Skeletal muscle satellite cell (primary cell): ENCODE measurements around the gene ZCCHC14.
A peak's percentile ranks its signal among the peaks of the same experiment; 100 is the strongest.
"Not testable (repeated sequence)": the region's sequence is repeated elsewhere in the genome, so short reads cannot be mapped to it uniquely, and the experiment has no call there.

ENCODE experiments used
- H3K27me3 ChIP-seq: 2 replicates; pipeline ENCODE4 v1.7.0; 2013; ENCODE audit warnings: low read length; ENCODE audit not compliant: control insufficient read depth, insufficient read depth
- H3K36me3 ChIP-seq: 2 replicates; pipeline ENCODE4 v1.7.0; 2013; ENCODE audit warnings: mild to moderate bottlenecking, control low read depth, low read length; ENCODE audit not compliant: insufficient read depth
- H3K4me1 ChIP-seq: 2 replicates; pipeline ENCODE4 v1.7.0; 2013; ENCODE audit warnings: low read length; ENCODE audit not compliant: control insufficient read depth, insufficient read depth
- H3K4me2 ChIP-seq: 2 replicates; pipeline ENCODE4 v1.7.0; 2013; ENCODE audit warnings: mild to moderate bottlenecking, low read length
- H3K4me3 ChIP-seq: 2 replicates; pipeline ENCODE4 v1.7.0; 2013; ENCODE audit warnings: low read length
- H3K9ac ChIP-seq: 2 replicates; pipeline ENCODE4 v1.7.0; 2013; ENCODE audit warnings: mild to moderate bottlenecking, low read depth, low read length, moderate library complexity
- H3K9me3 ChIP-seq: replicated peaks from 2 replicates; pipeline ENCODE4 v1.7.0; 2013; ENCODE audit warnings: mild to moderate bottlenecking, control low read depth, low read length

Gene ZCCHC14

GRCh38 chr16:87492291-87492630, 563 bp downstream of the ZCCHC14 start:
- peak overlapping the region; percentile 52 for H3K4me2 ChIP-seq
- peak overlapping the region; percentile 74 for H3K4me3 ChIP-seq
- H3K9ac ChIP-seq = peak overlapping the region; percentile 78
- H3K4me1 ChIP-seq = peaks cover 39% of the 10 kb centered on the region
- no peaks in the 10 kb centered on the region for H3K9me3 ChIP-seq
- no peaks in the 10 kb centered on the region for H3K27me3 ChIP-seq
- no peaks in the 10 kb centered on the region for H3K36me3 ChIP-seq

- no peaks in the 10 kb centered on the region for H3K27me3 ChIP-seq
- no peaks in the 10 kb centered on the region for H3K36me3 ChIP-seq
- H3K4me1 ChIP-seq = peaks cover 39% of the 10 kb centered on the region
- peak overlapping the region; percentile 65 for H3K4me3 ChIP-seq
- H3K4me2 ChIP-seq = peak overlapping the region; percentile 83
- H3K9ac ChIP-seq = peak overlapping the region; percentile 54
- H3K9me3 ChIP-seq = no peaks in the 10 kb centered on the region
Observed at GRCh38 chr16:87491522-87492290, 1.1 kb downstream of the ZCCHC14 start.

- Histone ChIP-seq H3K4me2 (peak overlapping the region; percentile 83), H3K9ac (peak overlapping the region; percentile 54), H3K4me3 (peak overlapping the region; percentile 65), H3K4me1 (peaks cover 43% of the 10 kb centered on the region)
- not testable (repeated sequence) for H3K9me3 ChIP-seq, H3K36me3 ChIP-seq, H3K27me3 ChIP-seq
Observed at GRCh38 chr16:87490799-87491521, 1.9 kb downstream of the ZCCHC14 start.

GRCh38 chr16:87490096-87490798, 2.6 kb downstream of the ZCCHC14 start:
- H3K4me3 ChIP-seq = peak overlapping the region; percentile 65
- no peaks in the 10 kb centered on the region for H3K36me3 ChIP-seq
- H3K4me2 ChIP-seq = peak overlapping the region; percentile 83
- peak overlapping the region; percentile 47 for H3K9ac ChIP-seq
- no peaks in the 10 kb centered on the region for H3K9me3 ChIP-seq
- H3K4me1 ChIP-seq = peaks cover 50% of the 10 kb centered on the region
- no peaks in the 10 kb centered on the region for H3K27me3 ChIP-seq

GRCh38 chr16:87489434-87490045, 3.3 kb downstream of the ZCCHC14 start:
- Histone ChIP-seq H3K27me3 (no peaks in the 10 kb centered on the region), H3K4me1 (peaks cover 56% of the 10 kb centered on the region), H3K36me3 (no peaks in the 10 kb centered on the region), H3K9me3 (no peaks in the 10 kb centered on the region), H3K4me3 (peak overlapping the region; percentile 65), H3K4me2 (peak overlapping the region; percentile 83), H3K9ac (peak overlapping the region; percentile 47)

GRCh38 chr16:87488960-87489359, 3.9 kb downstream of the ZCCHC14 start:
- not testable (repeated sequence) for H3K36me3 ChIP-seq, H3K9me3 ChIP-seq, H3K27me3 ChIP-seq, H3K4me3 ChIP-seq, H3K9ac ChIP-seq
- Histone ChIP-seq H3K4me2 (peak overlapping the region; percentile 83), H3K4me1 (peaks cover 56% of the 10 kb centered on the region)

- Histone ChIP-seq H3K4me2 (peak overlapping the region; percentile 3), H3K36me3 (no peaks in the 10 kb centered on the region), H3K27me3 (no peaks in the 10 kb centered on the region), H3K4me1 (peaks cover 51% of the 10 kb centered on the region), H3K9me3 (no peaks in the 10 kb centered on the region), H3K4me3 (no peak overlapping the region), H3K9ac (no peak overlapping the region)
Observed at GRCh38 chr16:87487361-87487924, 5.4 kb downstream of the ZCCHC14 start.

- Histone ChIP-seq H3K9ac (no peak overlapping the region), H3K9me3 (no peaks in the 10 kb centered on the region)
Observed at GRCh38 chr16:87486713-87487247, 6.0 kb downstream of the ZCCHC14 start.

GRCh38 chr16:87486282-87486681, 6.5 kb downstream of the ZCCHC14 start:
- H3K4me2 ChIP-seq = no peak overlapping the region
- no peak overlapping the region for H3K9ac ChIP-seq
- H3K4me3 ChIP-seq = no peak overlapping the region
- no peaks in the 10 kb centered on the region for H3K27me3 ChIP-seq
- peaks cover 45% of the 10 kb centered on the region for H3K4me1 ChIP-seq
- H3K36me3 ChIP-seq = no peaks in the 10 kb centered on the region
- H3K9me3 ChIP-seq = no peaks in the 10 kb centered on the region

More at GRCh38 chr16:87486713-87487247, 6.0 kb downstream of the ZCCHC14 start:
- Histone ChIP-seq H3K27me3 (no peaks in the 10 kb centered on the region), H3K4me2 (peak overlapping the region; percentile 3), H3K36me3 (no peaks in the 10 kb centered on the region), H3K4me3 (no peak overlapping the region), H3K4me1 (peaks cover 50% of the 10 kb centered on the region)

- not testable (repeated sequence) for H3K27me3 ChIP-seq, H3K36me3 ChIP-seq, H3K9me3 ChIP-seq, H3K9ac ChIP-seq, H3K4me2 ChIP-seq, H3K4me3 ChIP-seq
- peaks cover 40% of the 10 kb centered on the region for H3K4me1 ChIP-seq
Observed at GRCh38 chr16:87485792-87486191, 7.0 kb downstream of the ZCCHC14 start.
